NCI-H345 treated with DMSO at 0.1 percent for 48 hours (cell line): ENCODE data around the gene RNF207.
A peak's percentile ranks its signal among the peaks of the same experiment; 100 is the strongest.

Experiments
- DNase-seq: peaks from one replicate; lab custom pipeline; 2025; ENCODE audit not compliant: unreplicated experiment; lab: John Stamatoyannopoulos, UW

The RNF207 gene, protein sequence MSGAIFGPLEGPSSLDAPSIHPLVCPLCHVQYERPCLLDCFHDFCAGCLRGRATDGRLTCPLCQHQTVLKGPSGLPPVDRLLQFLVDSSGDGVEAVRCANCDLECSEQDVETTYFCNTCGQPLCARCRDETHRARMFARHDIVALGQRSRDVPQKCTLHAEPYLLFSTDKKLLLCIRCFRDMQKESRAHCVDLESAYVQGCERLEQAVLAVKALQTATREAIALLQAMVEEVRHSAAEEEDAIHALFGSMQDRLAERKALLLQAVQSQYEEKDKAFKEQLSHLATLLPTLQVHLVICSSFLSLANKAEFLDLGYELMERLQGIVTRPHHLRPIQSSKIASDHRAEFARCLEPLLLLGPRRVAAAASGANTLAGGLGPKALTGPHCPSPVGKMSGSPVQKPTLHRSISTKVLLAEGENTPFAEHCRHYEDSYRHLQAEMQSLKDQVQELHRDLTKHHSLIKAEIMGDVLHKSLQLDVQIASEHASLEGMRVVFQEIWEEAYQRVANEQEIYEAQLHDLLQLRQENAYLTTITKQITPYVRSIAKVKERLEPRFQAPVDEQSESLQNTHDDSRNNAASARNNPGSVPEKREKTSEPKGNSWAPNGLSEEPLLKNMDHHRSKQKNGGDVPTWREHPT

DNA sequence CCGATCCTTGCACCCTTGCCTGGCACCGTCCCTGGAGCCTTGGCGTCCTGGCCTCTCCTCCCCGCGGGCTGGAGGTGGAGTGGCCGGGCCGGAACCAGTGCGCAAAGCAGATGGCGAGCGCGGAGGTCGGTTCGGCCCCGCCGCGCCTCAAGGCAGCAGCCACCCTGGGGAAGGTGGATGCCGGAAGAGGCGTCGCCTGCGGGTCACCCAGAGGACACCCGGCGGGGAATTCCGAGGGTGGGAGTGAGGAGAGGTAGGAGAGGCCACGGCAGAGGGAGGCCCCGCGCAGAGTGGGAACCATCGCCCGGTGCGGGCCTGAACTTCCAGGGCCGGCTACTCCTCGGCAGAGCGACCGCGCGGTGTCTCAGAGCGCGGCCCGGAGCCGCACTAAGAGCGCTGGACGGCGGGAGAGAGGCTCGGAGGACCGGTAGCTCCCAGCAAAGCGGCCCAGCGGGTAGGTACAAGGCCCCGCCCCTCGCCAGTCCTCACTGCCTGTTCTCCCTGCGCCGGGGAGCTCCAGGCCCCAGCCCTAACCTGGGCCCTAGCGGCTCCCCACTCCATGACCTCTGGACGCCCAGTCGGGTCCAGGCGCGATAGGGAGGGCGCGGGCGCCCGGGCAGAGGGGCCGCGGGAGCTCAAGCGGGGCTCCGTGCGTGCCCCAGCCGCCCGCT lies at the start of gene RNF207:
RNF207 (plus strand) TSS at position 271 of the 671 bp plus-strand sequence. CDS start 417 bp downstream, outside the sequence.
- peak; percentile 21 for DNase-seq

DNA sequence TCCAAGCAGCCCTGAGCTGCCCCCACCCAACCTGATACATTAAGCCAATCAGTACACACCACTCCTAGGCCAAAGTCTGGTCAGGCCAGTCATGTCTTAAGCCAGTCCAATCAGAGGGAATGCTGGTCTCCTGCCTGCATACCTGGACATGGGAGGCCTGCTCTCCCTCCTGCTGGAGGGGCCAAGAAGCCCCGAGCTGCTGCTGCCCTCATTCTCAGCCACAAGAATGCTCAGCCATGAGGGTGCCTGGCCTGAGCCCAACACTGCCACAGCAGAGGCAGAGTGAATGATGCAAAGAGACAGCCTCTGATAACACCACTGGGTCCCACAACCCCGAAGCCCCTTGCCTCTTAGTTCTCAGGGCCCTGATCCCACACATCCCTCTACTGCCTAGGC lies 48.8 kb upstream of the RNF207 start:
- DNase-seq: no peak

DNA sequence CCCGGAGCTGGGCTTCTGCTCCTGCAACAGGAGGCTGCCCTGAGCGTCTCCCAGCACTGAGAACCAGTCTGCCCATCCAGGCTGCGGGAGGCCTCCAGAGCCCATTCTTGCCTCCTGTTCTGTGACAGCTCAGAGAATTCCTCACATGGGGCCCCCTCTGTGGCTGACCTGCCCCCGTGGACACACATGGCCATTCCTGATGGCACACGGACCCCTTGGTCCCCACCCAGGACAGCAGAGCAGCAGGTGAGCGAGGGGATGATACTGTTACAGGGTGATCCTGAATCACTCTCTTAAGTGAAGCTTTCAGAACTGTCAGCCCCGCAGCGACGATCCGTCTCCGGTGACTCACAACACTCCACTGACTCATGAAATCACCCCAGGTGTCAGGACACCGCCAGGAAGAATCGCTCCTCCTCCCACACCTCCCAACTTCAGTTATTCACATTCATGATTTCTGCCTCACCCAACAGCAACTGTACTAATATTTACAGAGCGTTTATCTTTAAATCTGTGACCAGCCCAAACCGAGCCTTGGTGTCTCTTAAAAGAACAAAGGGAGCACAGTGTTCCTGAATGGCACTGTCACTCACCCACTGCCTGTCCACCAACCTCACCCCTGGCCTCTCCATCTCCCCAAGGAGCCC lies 48.3 kb upstream of the RNF207 start:
- peak; percentile 83 for DNase-seq

DNA sequence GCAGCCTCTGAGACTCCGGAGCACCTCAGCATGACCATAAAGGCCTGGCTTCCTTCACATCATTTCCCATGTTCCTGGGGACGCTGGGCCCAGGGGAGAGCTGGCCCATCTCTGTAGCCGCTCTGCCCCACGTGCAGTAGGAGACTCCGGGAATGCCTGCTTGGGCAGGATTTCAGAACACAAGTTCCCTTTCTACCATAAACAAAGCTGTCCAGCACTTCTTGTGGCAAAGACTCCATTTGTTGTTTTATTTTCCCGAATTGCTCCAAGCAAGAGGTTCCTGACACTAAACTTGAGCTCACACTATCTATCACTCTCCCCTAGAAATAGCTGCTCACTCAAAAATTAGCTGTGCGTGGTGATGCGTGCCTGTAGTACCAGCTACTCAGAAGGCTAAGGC lies 47.7 kb upstream of the RNF207 start:
- no peak for DNase-seq

DNA sequence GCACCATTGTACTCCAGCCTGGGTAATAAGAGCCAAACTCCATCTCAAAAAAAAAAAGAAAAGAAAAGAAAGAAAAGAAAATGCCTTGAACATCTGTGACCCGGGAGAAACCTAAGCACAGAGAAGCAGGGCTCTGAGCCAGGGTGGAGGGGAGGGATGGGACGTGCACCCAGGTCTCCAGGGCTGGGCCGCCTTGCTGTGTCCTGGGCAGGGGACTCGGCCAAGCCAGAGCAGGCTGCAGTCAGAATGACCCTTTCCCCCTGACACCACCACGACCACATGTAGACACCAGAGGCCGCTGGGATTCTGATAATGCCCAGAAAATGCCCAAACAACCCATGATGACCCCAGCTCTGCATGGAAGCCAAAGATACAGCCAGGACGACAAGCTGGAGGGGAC lies 43.6 kb upstream of the RNF207 start:
- no peak for DNase-seq

DNA sequence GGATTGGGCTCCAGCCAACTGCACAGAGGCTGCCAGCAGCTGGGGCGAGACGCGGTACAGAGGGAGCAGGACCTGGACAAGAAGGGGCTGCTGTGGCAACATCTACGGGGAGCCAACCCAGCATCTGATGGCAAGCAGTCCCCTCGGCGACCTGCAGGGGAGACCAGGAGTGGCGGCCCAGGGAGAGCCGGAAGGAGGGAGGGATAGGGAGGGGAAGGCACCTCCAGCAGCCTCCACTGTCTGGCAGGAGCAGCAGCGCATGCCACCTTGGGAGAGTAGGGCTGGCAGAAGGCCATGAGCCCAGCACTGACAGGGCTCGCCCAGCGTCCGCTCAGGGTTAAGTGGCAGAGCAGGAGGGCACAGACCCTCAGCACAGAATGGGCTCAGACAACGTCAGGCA lies 43.1 kb upstream of the RNF207 start:
- peak; percentile 51 for DNase-seq

DNA sequence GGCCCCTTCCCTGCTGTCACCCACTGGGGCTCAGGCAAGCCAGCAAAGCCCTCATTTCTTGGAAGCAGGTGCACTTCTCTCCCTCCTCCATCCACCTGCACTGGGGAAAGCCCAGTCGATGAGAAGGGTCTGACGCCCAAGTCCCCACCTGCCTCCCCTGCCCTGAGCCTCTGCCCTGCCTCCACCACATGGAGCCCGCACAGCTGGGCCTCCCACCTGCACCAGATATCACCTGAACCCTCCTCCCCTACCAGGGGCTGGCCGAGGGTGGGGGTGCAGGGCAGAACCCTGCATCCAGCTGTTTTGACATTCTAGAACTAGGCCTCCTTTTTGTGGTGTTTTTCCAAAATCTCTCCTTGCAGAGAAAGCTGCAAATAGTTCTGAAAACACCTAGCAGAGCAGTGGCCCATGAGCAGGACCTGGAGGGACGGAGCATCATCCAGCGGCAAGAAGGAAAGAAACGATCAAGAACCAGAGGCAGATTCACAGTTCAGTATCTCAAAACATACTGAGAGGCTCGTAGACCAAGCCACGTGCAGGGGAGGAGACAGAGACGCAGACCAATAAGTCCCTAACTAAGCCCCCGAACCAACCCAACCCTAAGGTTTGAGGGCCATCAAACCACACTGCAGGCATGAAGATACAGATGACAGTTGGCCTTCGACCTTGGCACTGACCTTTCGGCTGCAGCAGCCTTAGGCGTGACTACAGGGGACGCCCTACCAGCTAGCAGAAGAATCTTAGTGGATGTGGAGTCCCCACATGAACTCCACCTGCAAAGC lies 42.5 kb upstream of the RNF207 start:
- DNase-seq: no peak

DNA sequence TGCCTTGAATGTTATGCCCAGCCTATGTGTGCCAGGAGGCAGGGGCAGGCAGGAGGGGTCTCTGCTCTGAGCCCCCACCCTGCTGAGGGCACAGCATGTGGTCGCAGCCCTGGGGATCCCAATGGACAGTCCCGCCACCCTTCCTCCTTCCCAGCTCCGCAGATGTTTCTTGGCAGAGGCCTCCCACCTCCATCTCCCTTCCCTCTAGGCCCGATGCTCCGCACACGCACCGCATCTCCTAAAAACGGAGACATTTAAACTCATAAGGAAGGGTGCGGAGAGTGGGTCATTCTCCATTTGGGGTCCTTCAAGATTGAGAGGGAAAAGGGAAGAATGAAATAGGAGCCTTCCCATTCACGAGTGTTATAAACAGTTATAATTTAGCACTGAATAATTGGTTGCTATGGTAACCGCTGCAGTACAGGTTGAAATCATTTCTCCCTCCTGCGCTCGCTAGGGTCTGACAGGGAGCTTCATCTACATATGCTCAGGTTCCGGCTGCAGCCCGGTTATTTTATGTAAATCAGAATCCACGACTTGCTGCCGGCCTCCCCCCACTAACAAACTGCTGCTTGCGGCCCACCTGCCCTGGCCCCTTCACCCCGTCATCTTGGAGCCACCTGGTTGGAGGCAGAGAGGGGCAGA lies 41.8 kb upstream of the RNF207 start:
- DNase-seq: no peak

DNA sequence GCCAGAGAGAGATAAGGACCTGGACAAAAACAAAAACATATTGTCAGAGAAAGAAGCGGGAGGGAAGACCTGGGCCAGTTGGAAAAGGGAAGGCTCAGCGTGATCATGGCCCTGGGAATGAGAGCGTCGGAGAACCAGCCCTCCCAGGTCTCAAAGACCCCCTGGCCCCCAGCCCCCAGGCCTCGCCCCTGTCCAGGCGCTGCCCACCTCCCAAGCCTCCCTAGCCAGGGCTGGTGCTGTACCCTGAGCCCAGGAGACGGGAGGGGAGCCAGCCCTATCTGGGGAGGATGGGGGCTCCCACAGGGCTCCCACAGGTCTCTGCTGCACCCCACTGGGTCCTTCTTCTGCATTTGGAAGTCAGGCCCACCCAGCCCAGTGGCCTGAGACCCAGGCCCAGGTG lies 40.9 kb upstream of the RNF207 start:
- no peak for DNase-seq

DNA sequence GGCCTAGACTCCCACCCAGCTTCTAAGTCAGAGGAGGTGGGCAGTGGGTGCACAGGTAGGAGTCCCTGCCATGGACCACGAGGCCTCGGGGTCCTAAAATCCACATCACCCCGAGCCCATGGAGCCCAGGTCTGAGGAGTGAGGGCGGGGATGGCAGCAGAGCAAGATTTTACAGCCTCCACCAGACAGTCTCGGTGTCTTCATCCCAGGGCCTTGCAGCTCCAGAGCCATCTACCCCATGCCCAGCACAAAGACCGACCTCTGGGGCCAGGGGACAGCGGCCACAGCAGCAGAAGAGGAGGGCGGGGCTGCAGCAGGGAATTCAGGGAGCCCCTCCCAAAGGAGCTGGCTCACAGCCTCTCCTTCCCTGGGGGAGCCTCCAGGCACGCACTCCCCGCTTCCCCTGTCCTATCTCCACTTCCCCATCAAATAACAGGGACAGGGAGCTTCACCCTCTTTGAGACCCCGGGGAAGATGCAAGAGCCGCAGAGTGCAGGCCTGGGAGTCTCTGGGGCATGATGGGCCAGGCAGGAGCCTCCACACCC lies 40.4 kb upstream of the RNF207 start:
- no peak for DNase-seq

DNA sequence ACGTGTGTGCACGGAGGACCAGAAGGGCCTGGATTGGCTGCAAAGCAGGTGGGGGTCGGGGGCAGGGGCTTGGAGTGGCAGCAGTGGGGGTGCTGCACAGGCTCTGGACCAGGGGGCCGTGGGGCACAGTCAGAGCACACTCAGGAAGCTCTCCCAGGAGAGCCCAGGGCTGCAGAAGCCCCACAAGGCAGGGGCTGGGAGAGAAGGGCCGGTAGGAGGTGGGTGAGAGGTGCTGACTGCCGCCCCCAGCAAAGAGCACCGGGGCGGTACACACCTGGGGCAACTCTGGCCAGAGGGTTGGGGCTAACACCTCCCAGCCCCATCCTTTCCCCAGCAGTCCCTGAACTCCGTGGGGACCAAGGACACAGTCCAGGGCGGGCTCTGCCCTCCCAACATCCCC lies 39.7 kb upstream of the RNF207 start:
- no peak for DNase-seq

DNA sequence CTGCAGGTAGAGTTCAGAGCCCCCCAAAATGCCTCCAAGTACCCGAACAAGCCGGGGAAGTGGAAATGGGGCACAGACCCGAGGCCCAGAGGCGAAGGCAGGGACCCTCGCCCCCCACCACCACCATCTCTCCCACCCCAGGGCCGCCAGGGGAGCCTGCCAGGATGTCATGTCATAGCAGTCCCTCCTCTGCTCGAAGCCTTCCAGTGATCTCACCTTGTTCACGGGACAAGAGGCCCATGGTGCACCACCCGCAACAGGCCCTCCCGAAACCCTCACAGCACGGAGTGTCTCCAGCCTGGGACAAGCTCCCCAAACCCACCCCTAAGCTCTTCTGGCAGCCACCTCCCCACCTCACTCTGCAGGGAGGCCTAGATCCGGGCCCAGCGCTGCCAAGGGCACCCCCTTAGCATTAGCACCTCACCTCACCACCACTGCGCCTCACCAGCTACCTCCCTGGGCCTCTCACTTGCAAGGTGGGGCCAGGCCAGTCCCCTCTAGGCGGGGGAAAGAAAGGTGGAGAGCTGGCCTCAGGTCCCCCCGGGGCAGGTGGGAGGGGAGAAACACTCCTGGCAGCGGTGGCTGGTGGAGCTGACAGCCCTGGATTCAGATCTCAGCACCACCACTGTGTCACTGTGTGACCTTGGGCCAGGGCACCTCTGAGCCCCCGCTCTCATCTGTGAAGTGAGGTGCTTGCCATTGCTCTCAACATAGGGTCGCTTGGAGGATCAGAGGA lies 39.1 kb upstream of the RNF207 start:
- no peak for DNase-seq

DNA sequence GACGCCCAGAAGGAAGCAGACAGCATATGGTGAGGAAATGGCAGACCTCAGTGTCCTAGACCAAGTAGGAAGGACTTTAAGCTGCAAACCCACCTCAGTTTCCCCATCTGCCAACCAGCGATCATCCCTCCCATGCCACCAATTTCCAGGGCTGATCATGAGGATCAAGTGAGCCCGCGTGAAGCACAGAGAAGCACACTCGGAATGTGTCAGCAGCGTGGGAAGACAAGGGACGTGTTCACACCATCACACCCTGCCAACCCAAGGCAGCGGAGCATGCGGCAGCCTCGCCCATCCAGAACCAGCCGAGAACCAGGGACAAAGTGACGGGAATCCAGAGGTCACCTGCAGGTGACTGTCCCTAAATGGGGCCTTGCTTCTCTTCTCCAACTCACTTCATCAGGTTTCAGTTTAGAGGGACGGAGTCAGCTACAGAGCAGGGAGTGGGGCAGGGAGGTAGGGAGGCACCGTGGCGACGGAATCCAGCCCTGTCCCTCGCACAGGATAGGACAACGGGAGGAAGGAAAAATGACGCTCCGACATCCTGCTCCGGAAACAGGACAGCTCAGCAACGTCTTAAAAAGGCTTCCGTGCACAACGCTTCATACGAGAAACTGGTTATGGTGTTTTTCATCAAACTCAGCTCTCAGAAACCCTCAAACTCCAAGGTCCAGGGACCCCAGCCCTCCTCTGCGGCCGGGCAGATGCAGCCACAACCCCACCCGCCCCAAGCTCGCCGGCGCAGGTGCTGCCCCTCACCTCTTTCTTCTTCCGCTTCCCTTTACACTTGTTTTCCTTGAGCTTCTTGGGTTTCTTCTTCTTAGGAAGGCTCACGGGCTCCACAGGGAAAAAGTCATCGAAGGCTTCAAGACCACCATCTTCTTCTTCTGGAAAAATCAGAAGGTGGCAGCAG lies 38.3 kb upstream of the RNF207 start:
- no peak for DNase-seq

DNA sequence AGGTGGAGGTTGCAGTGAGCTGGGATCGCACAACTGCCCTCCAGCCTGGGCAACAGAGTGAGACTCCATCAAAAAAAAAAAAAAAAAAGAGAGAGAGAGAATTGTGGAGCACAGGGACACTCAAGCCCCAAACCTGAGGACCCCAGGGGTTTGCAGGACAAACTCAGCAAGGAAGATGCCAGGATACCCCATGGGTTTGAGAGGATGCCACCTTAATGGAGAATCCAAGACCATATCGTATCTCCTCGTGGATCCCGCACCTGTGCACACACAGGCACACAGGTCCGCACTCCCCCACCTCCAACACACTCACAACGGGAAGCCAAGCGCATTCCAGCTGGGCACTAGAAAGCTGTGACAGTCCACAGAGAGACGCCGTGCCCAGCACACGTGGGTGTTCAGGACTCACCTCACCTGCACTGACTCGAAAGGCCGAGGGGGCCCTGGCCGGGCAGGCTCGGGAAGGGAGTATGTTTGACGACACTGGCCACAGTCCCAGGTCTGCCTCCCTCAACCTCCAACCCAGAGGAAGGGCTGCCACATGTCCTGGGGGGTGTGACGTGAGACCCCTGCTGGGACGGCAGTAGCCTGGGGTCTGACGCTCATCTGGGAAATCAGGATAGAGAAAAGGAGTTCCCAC lies 36.9 kb upstream of the RNF207 start:
- no peak for DNase-seq

DNA sequence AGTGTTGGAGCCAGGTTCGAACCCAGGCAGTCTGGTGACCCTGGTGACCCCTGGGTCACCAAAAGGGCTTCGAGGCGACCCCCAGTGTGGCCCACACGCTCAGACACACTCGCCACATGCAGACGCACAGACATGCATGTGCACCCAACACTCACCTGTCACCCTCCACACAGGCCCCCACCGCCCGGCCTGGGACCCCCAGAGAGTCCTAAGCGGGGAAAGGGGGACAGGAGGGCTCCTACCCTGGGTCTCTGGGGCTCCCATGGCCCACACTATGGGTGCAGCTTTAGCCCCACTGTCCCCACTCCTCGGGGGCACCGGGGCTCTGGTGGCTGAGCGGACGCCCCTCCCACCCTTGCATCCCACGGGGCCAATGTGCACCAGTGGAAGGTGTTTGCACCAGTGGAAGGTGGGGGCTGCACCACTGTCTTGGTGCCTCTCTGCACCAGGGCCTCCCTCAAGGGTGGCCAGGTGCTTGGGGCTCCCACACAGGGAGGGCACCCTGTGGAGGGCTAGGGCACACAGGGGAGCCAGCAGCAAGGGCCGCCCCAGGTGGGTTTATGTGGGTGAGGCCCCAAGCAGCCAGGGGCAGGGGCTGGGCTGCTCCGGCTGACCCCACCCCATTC lies 35.7 kb upstream of the RNF207 start:
- DNase-seq: no peak

DNA sequence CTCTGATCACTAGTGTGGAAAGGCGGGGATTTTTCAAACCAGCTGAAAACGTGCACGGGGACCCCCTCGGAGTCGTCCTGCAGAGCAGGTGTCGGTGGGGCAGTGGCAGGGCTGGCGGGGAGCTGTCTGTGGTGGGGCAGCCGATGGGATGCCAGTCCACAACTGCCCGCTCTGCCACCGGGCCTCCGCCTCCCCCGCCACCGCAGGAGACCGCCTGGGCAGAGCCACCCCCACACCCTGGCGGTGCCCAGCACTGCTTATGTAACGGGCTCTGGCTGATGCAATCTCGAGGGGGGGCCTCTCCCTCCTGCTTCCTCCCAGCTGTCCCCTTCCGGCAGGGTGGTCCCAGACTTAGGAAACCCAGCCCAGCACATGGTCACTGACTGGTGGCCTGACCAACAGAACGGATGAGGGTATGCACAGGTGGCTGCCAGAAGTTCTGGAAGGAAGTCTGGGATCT lies 35.1 kb upstream of the RNF207 start:
- no peak for DNase-seq

DNA sequence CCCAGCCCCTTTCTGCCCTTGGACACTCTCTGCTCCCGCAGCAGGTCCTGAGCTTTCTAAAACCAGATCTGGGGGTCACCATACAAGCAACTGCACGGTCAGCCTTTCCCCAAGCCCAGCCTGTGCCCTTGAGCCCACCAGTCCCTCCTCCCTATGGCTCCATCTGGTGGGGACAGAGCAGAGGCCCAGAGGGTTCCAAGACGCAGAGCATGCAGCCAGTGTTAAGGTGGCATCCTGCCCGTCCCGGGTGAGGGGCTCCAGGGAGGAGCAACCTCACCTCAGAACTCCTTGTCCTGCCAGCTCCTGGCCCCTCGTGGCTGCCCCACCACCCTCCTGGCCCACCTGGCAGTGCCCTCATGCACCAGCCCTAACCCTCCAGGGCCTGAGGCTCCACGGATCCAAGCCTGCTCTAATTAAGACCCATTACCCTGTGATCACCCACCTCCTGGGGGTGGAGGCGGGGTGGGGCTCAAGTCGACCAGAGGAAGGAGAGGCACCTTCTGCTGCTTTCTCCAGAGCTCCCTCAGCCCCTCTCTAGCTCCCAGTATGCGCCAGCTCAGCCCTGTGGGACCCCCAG lies 34.3 kb upstream of the RNF207 start:
- DNase-seq: no peak
